A673 (cell line): ENCODE results near the gene GRXCR1. TPM values are rescaled to one million over a fixed set of nuclear protein-coding genes. Genes with fewer than 3 reads are reported as not detected.

ENCODE experiments used
- BruUV-seq: library from RNA; stranded (reverse); fragments of 400-500 nt; replicated peaks from 2 replicates; lab custom pipeline; 2021; lab: Mats Ljungman, UMichigan
- CTCF ChIA-PET: fragments of 300-600 bp; sonication (Branson Sonifier 250); formaldehyde crosslinking; loops from one replicate; lab custom pipeline; 2022; ENCODE audit warnings: antibody characterized with exemption; lab: Charles Lee
- POLR2A ChIA-PET: fragments of 300-600 bp; sonication (Branson Sonifier 250); formaldehyde crosslinking; loops from one replicate; lab custom pipeline; 2022; ENCODE audit warnings: antibody characterized with exemption; ENCODE audit not compliant: low non-redundant PET; lab: Charles Lee
- DNase-seq: peaks from one replicate; pipeline ENCODE4 v3.0.0-alpha.2; 2015; ENCODE audit warnings: low spot score
- H3K27ac ChIP-seq: fragments of 200-600 bp; sonication (generic); 2 replicates; pipeline ENCODE4 v1.5.1; 2016; ENCODE audit warnings: mixed run types, low read depth, mild to moderate bottlenecking, mixed read lengths, antibody characterized with exemption, low read length; ENCODE audit not compliant: poor library complexity, severe bottlenecking
- H3K27me3 ChIP-seq: fragments of 200-600 bp; sonication (generic); replicated peaks from 2 replicates; pipeline ENCODE4 v1.6.1; 2017; ENCODE audit warnings: mixed run types, low read depth, mild to moderate bottlenecking, mixed read lengths, antibody characterized with exemption, low read length; ENCODE audit not compliant: insufficient read depth, poor library complexity
- H3K36me3 ChIP-seq: fragments of 200-600 bp; sonication (generic); 2 replicates; pipeline ENCODE4 v1.6.1; 2016; ENCODE audit warnings: mixed run types, mild to moderate bottlenecking, mixed read lengths, antibody characterized with exemption, low read length; ENCODE audit not compliant: insufficient read depth, poor library complexity, severe bottlenecking
- H3K4me1 ChIP-seq: fragments of 200-600 bp; sonication (generic); 2 replicates; pipeline ENCODE4 v1.6.1; 2017; ENCODE audit warnings: mixed run types, mild to moderate bottlenecking, mixed read lengths, antibody characterized with exemption, low read length; ENCODE audit not compliant: insufficient read depth, poor library complexity, severe bottlenecking
- H3K4me3 ChIP-seq: fragments of 200-600 bp; sonication (generic); 2 replicates; pipeline ENCODE4 v1.5.1; 2016; ENCODE audit warnings: low read depth, mixed run types, mild to moderate bottlenecking, mixed read lengths, low read length; ENCODE audit not compliant: poor library complexity, severe bottlenecking
- H3K9me3 ChIP-seq: fragments of 200-600 bp; sonication (generic); 2 replicates; pipeline ENCODE4 v1.6.1; 2016; ENCODE audit warnings: mixed run types, low read depth, mild to moderate bottlenecking, mixed read lengths, antibody characterized with exemption, low read length; ENCODE audit not compliant: poor library complexity, severe bottlenecking
- CTCF ChIP-seq: fragments of 300-800, 200-600 bp; sonication (generic); conservative IDR thresholded peaks from 2 replicates; pipeline ENCODE4 v1.5.1; 2017; ENCODE audit warnings: low read depth, mild to moderate bottlenecking, antibody characterized with exemption, low read length, moderate library complexity, mixed read lengths
- EZH2 ChIP-seq: fragments of 200-600 bp; sonication (generic); IDR thresholded peaks from 2 replicates; pipeline ENCODE4 v1.6.1; 2017; ENCODE audit warnings: borderline replicate concordance, low read depth, mild to moderate bottlenecking, mixed read lengths, antibody characterized with exemption, low read length; ENCODE audit not compliant: poor library complexity, severe bottlenecking
- intact Hi-C: fragments of 100-400 bp; cut with micrococcal nuclease; formaldehyde crosslinking; loops from one replicate; pipeline ENCODE4 v1.10.0; 2022; ENCODE audit not compliant: unreplicated experiment
- total RNA-seq: library from RNA; stranded (reverse); gene quantifications from 2 replicates; pipeline ENCODE4 v1.2.3, GENCODE V29; 2021

Gene GRXCR1
- total RNA-seq, 1 experiment from 2014 or later, result not detected

GRCh38 chr4:42906891-42907759 is 14.6 kb downstream of the GRXCR1 start:
- no peak for DNase-seq
- H3K4me1 ChIP-seq, result no peaks in the 10 kb centered on the region
- peaks cover 4% of the 10 kb centered on the region for H3K9me3 ChIP-seq
- no peaks in the 10 kb centered on the region for H3K36me3 ChIP-seq
- intact Hi-C loops, result no loop called here
- TF ChIP-seq EZH2 (no peak), CTCF (no peak)
- BruUV-seq, result no TSS peak
- no peak overlapping the region for H3K4me3 ChIP-seq
- no peaks in the 10 kb centered on the region for H3K27me3 ChIP-seq
- CTCF ChIA-PET, result no interaction called here
- no peak overlapping the region for H3K27ac ChIP-seq
- POLR2A ChIA-PET, result no interaction called here

- peaks cover 4% of the 10 kb centered on the region for H3K9me3 ChIP-seq
- H3K36me3 ChIP-seq, result no peaks in the 10 kb centered on the region
- H3K27me3 ChIP-seq, result no peaks in the 10 kb centered on the region
- TF ChIP-seq CTCF, result no peak
- no peak for TF ChIP-seq EZH2
- ChIA-PET POLR2A (no interaction called here), CTCF (no interaction called here)
- DNase-seq, result no peak
- H3K27ac ChIP-seq, result no peak overlapping the region
- H3K4me3 ChIP-seq, result no peak overlapping the region
- no TSS peak for BruUV-seq
- intact Hi-C loops, result no loop called here
- H3K4me1 ChIP-seq, result no peaks in the 10 kb centered on the region
Measured at GRCh38 chr4:42910459-42910858, 17.9 kb downstream of the GRXCR1 start.

- no peak overlapping the region for H3K27ac ChIP-seq
- ChIA-PET CTCF (no interaction called here), POLR2A (no interaction called here)
- peaks cover 4% of the 10 kb centered on the region for H3K9me3 ChIP-seq
- TF ChIP-seq CTCF, result no peak
- TF ChIP-seq EZH2, result no peak
- no peak for DNase-seq
- H3K27me3 ChIP-seq, result no peaks in the 10 kb centered on the region
- H3K4me3 ChIP-seq, result no peak overlapping the region
- no TSS peak for BruUV-seq
- no peaks in the 10 kb centered on the region for H3K4me1 ChIP-seq
- no peaks in the 10 kb centered on the region for H3K36me3 ChIP-seq
- intact Hi-C loops, result no loop called here
Measured at GRCh38 chr4:42914937-42915336, 22.4 kb downstream of the GRXCR1 start.
